ENCODE results near the gene HOXA5.
A peak's percentile ranks its signal among the peaks of the same experiment; 100 is the strongest.

HOXA5 gene

GRCh38 chr7:27143023-27143949 lies at the start of gene HOXA5:
TSS of gene HOXA5 (minus strand) at chr7:27143681. CDS start at chr7:27143607, 74 bp downstream.
- peak in 1 of 2 donors; percentile 61 for DNase-seq

GRCh38 chr7:27192546-27193334 lies 49.3 kb upstream of the HOXA5 start:
- no peak for DNase-seq

- DNase-seq, result no peak
Observed at GRCh38 chr7:27191833-27192545, 48.5 kb upstream of the HOXA5 start.

GRCh38 chr7:27191161-27191731 lies 47.8 kb upstream of the HOXA5 start:
- no peak for DNase-seq

GRCh38 chr7:27189997-27190748 lies 46.7 kb upstream of the HOXA5 start:
- no peak for DNase-seq

- no peak for DNase-seq
Observed at GRCh38 chr7:27189295-27189996, 46.0 kb upstream of the HOXA5 start.

GRCh38 chr7:27188386-27189294 lies 45.2 kb upstream of the HOXA5 start:
- DNase-seq, result peak; percentile 41 to 57

DNA sequence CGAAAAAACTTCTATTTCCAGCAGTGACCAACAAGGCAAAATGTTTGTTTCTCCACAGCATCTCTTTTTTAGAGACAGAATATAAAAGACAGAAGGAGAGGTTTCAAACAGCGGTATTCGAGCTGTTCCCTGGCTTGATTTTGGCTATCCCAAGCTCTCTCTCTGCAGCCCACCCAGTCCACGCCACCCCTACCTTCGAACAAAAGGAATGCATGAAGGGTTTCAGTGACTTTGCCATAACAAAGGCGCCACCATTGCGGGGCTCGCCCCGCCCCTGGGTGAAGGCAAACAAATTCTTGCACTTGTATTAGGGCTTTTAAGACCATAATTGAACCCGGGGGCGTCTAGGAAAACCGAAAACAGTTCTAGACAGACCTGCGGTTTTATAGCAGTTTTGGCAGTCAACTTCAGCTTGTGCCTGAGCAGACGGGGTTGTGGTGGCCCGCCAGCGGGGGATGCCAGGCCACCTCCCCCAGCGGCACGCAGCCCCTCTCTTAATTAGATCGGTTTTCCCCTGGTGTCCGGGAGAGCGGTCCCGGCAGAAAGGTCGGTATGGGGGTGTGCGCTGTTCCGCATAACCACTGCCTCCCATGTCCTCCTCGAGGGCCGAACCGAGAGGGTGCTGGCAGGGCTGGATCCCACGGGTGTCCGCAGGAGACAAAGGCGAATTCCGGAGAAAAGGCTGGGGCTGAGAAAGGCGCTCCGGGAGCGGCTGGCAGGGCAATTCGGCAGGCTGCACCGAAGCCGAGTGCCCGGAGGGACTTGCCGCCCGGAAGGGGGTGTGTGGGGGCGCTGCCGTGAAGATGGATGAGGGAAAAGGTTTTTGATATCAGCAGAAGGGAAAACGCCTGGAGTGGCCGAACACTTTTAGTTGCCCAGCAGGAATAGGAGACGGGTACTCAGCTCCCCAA lies 44.2 kb upstream of the HOXA5 start:
- no peak for DNase-seq

- no peak for DNase-seq
Observed at GRCh38 chr7:27186668-27187474, 43.4 kb upstream of the HOXA5 start.

DNA sequence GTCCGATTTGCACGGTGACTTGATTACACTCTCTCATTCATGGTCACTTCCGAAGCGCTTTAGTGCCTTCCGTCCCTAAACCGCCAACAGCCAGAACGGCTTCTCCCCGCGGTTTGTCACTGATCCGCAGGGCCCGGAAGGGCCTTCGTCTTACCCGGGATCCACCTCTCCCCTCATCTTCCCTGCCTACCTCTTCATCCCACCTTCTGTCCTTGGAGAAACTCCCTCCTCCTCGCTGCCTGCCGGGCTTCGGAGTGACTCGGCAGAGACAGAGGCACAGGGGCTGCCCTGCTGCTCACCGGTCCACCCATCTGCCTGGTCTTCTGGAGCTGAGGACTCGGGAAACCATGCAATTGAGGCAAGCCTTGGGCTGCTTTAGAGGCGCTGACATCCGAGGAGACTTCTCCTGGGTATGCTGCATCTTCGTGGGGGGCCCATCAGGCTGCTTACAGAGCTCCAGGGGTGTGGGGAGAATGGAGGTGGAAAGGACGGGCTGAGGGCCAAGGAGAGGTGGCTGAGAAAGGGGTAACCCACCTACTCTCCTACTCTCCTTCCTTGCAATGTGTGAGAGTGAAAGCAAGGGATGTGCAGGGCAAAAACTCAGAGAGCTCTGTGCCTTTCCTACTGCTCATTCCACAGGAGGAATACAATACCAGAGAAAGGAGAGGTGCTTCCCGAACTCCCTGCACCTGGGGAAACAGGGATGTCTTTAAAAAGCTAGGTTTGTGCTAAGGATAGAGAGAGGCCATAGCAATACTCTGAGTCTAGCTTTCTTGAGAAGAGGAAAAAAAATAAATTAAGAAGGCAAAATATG lies 42.6 kb upstream of the HOXA5 start:
- no peak for DNase-seq

DNA sequence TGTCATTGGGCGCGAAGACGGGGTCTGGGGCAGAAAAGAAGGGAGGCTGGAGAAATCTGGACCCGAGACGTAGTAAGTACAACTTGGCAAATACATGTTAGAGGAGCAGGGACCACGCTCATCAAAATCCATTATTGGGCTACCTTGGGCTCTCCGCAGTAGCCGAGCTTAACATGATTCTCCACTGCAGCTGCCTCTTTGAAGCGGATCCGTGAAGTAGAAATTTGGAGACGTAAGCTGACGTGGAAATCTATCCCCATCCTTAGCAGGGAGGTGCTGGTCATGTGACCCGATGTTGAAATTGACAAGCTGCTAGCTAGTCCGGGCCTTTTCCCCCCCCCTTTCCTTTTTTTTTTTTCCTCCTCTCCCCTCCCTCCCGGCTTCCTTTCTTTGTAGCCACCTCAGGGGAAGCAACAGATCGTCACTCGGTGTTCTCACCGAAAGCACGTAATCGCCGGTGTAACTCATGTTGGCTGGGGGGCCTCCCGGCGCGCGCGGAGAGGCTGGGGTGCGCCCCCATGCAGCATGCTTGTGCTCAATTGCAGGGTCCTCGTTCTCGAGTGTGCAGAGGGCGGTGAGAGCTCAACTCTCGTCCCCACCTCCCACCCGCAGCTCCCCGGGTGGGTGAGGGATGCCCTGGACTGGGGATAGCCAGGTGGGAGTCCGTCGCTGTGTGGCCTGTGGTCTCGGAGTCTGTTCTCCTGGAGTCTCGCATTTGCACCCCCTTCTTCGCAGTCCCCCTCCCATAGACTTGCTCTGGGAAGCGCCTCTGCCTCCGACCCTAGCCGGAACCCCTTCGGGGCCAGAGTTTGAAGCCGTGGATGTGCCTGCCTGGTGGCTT lies 41.8 kb upstream of the HOXA5 start, which contains the start of gene HOXA11:
Gene HOXA11 (minus strand): TSS at position 220 of the 841 bp plus-strand sequence. CDS start 88 bp downstream, at position 132.
- no peak for DNase-seq

GRCh38 chr7:27184337-27185012 lies 41.0 kb upstream of the HOXA5 start:
- DNase-seq, result no peak

DNA sequence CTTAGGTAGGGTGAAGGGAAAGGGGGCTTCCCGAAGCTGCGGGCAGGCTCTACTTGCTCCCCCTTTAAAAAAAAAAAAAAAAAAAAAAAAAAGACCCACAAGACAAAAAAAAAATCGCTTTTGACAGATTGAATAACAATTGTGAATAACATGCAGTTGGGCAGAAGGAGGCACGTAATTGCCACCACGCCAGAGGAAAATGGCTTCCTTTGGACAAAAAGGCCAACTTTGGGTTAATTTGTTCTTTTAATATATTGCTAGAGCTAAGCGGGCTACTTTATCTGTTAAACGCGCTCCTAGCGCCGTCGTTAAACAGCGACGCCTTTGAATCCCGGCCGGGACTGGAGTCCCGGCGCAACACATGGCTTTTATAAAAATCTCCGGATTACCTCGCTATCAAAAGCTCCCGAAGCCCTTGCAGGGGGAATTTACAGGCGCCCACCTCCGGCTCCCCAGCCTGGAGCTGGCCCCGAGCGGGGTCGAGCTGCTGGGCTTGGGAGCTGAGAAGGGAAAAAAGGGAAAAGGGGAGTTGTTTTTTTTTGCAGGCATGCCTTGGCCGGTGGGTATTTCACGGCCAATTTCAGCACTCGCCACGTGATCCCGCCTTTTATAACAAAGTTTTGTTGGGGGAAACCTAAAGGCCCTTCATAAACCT lies 40.3 kb upstream of the HOXA5 start:
- DNase-seq, result no peak

DNA sequence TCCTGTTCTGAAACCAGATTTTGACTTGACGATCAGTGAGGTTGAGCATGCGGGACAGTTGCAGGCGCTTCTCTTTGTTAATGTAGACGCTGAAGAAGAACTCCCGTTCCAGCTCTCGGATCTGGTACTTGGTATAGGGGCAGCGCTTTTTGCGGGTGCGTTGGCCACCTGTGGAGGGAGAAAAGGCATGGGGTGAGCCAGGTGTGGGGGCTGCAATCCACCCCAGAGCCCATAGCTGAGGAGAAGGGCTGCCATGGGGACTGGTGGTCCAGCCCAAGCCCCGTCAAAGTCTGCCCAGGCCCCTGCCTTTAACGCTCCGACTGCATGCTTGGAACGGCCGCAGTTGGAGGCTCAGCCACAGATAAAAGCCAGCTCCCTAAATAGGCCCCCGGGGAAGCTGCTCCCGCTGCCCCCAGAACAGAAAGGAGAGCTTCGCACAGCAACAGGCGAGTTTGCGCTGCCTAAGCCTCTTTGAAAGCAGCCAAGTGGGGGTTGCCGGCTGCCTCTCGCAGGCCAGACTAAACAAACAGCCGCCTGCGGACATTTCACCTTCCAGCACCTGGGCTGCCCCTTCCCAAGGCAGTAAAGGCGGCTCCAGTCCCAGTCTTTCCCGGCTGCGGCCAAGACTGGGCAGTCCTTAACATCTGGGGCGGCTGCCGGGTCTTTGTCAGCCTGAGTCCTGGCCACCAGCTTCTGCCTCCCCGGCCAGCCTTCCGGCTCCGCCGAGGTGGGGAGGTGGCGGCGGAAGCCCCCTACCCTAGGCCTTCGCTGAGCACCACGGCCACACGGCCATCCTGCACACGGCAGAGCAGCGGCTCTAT lies 39.6 kb upstream of the HOXA5 start:
- no peak for DNase-seq
